ENCODE measurements around the gene STEAP1.
"Not testable (repeated sequence)": the region's sequence is repeated elsewhere in the genome, so short reads cannot be mapped to it uniquely, and the experiment has no call there.

STEAP1 gene

GRCh38 chr7:90152642-90153253, 1.5 kb upstream of the STEAP1 start:
- peak; percentile 76 for DNase-seq (ENCODE audit: low read depth)
- H3K4me3 ChIP-seq (ENCODE audit: low read depth, low read length), result not testable (repeated sequence)
- TF ChIP-seq, protein P1, sequence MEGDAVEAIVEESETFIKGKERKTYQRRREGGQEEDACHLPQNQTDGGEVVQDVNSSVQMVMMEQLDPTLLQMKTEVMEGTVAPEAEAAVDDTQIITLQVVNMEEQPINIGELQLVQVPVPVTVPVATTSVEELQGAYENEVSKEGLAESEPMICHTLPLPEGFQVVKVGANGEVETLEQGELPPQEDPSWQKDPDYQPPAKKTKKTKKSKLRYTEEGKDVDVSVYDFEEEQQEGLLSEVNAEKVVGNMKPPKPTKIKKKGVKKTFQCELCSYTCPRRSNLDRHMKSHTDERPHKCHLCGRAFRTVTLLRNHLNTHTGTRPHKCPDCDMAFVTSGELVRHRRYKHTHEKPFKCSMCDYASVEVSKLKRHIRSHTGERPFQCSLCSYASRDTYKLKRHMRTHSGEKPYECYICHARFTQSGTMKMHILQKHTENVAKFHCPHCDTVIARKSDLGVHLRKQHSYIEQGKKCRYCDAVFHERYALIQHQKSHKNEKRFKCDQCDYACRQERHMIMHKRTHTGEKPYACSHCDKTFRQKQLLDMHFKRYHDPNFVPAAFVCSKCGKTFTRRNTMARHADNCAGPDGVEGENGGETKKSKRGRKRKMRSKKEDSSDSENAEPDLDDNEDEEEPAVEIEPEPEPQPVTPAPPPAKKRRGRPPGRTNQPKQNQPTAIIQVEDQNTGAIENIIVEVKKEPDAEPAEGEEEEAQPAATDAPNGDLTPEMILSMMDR (IDR thresholded peaks at IDR 0.05; ENCODE audit: control insufficient read depth, extremely low read depth, insufficient read depth), result peak; percentile 39

DNA sequence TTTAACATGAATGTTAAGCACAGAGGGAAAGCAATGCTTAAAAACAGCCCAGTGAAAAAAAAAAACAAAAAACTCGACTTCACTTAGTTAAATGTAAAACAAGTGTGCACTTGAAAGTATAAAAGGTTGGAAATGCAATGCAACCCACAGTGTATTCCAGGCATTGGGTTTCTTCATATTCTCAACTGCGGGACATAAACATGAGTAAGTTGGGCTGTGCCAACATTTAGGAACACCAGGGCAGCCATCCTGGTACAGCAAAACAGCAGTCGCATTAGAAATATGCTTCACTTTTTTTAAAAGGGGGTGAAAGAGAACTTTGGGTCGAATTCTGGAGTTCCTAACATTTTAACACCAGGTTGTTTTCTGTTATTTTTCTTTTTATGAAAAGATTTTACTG, 937 bp downstream of the STEAP1 start:
- TF ChIP-seq, protein P1 (IDR thresholded peaks at IDR 0.05; ENCODE audit: control insufficient read depth, extremely low read depth, insufficient read depth), result no peak
- no peak for DNase-seq (ENCODE audit: low read depth)
- H3K4me3 ChIP-seq (ENCODE audit: low read depth, low read length), result peak overlapping the region; percentile 72

- not testable (repeated sequence) for H3K4me3 ChIP-seq (ENCODE audit: low read depth, low read length)
- peak; percentile 77 for DNase-seq (ENCODE audit: low read depth)
Measured at GRCh38 chr7:90157331-90157730, 3.1 kb downstream of the STEAP1 start.

- DNase-seq (ENCODE audit: low read depth); H3K4me3 ChIP-seq (ENCODE audit: low read depth, low read length): not testable (repeated sequence)
Measured at GRCh38 chr7:90157761-90158350, 3.6 kb downstream of the STEAP1 start.

DNA sequence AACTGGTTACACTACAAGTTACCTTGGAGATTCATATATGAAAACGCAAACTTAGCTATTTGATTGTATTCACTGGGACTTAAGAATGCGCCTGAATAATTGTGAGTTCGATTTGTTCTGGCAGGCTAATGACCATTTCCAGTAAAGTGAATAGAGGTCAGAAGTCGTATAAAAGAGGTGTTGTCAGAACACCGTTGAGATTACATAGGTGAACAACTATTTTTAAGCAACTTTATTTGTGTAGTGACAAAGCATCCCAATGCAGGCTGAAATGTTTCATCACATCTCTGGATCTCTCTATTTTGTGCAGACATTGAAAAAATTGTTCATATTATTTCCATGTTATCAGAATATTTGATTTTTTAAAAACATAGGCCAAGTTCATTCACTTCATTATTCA, 9.3 kb downstream of the STEAP1 start:
- no peak for DNase-seq (ENCODE audit: low read depth)
- TF ChIP-seq, protein P1 (IDR thresholded peaks at IDR 0.05; ENCODE audit: control insufficient read depth, extremely low read depth, insufficient read depth), result no peak
- no peak overlapping the region for H3K4me3 ChIP-seq (ENCODE audit: low read depth, low read length)

DNA sequence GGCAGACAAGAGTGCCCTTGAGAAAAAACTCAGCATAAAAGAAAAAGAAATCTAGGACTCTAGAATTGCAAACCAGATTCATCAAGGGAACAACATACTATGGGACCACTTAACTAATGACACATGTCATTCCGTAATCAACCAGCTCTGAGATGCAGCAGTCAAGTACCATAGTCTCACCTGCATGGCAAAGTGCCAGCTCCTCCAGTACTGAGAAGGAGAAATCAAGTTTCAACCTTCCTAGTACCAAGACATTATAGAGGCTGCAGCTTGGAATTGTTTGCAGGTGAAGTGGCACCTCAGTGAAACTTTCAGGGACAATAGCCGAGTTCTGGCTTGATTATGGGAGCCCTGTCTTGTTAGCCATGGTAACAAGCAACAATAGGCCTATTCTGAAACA, 11.5 kb downstream of the STEAP1 start:
- H3K4me3 ChIP-seq (ENCODE audit: low read depth, low read length), result no peak overlapping the region
- TF ChIP-seq, protein P1 (IDR thresholded peaks at IDR 0.05; ENCODE audit: control insufficient read depth, extremely low read depth, insufficient read depth), result no peak
- no peak for DNase-seq (ENCODE audit: low read depth)

DNA sequence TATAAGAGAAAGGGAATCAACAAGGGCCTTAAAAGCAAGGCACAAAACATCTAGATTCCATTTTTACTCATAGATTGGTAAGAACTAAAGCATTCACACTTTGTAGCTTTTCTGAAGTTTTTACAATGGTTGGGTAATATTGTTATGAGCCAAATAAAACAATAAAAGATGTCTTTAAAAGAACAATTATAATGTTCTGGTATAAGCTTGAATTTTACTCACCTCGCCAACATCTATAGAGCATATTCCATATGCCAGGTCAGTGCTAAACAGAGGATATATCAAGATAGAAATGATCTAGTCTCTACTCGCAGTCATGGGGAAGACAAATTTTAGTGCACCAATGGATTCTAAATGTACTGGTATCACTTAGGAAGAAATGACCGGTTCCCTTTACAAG, 11.9 kb downstream of the STEAP1 start:
- H3K4me3 ChIP-seq (ENCODE audit: low read depth, low read length), result no peak overlapping the region
- DNase-seq (ENCODE audit: low read depth), result no peak
- TF ChIP-seq, protein P1 (IDR thresholded peaks at IDR 0.05; ENCODE audit: control insufficient read depth, extremely low read depth, insufficient read depth), result no peak

GRCh38 chr7:90167361-90167760, 13.1 kb downstream of the STEAP1 start:
- DNase-seq (ENCODE audit: low read depth), result no peak
- no peak overlapping the region for H3K4me3 ChIP-seq (ENCODE audit: low read depth, low read length)
- TF ChIP-seq, protein P1 (IDR thresholded peaks at IDR 0.05; ENCODE audit: control insufficient read depth, extremely low read depth, insufficient read depth), result no peak

All from LNCaP clone FGC (cell line).